Measurements from ENCODE around the gene HES7. TPM values are rescaled to one million over a fixed set of nuclear protein-coding genes. Genes with fewer than 3 reads are reported as not detected.

Gene HES7
- total and polyA plus RNA-seq, 4 experiments from 2014 or later = not detected

GRCh38 chr17:8155231-8155995, 31.5 kb upstream of the HES7 start:
- Histone ChIP-seq H3K4me1 (ENCODE audit: insufficient read depth, low read length) (peaks cover 82% of the 10 kb centered on the region), H3K4me3 (ENCODE audit: low read length in 2 of 2) (peak overlapping the region; percentile 90), H3K9me3 (ENCODE audit: control insufficient read depth in 1 of 2, low read length in 2 of 2) (no peaks in the 10 kb centered on the region), H3K36me3 (ENCODE audit: insufficient read depth, low read length) (peaks cover 18% of the 10 kb centered on the region), H3K27me3 (ENCODE audit: insufficient read depth, low read length) (no peaks in the 10 kb centered on the region), H3K27ac (ENCODE audit: low read depth, low read length) (peak overlapping the region; percentile 100)
- Mint-ChIP-seq H3K36me3 (peaks cover 15 to 51% of the 10 kb centered on the region in 2 donors), H3K4me3 (no peak overlapping the region), H3K9me3 (peaks cover 0 to 9% (median 0%) of the 10 kb centered on the region in 8 donors), H3K4me1 (peaks cover 36 to 67% (median 49%) of the 10 kb centered on the region in 4 donors), H3K27ac (no peak overlapping the region), H3K27me3 (no peaks in the 10 kb centered on the region)
- peak; percentile 47 to 59 (median 54) for DNase-seq
- CTCF ChIA-PET (ENCODE audit: partially characterized antibody) = interaction anchor here (1.1 to 7.7 kb wide), 11 partner anchors 13 to 469 kb away, joined by 3 to 93 read pairs (median 4); partner anchors contain the start of gene ALOXE3
- intact Hi-C loops (cut with micrococcal nuclease) = loop anchor here (5.0 kb wide), 1 partner anchor 92 kb away; the partner anchor contains the start of genes CTC1 and PFAS
- POLR2A ChIA-PET (ENCODE audit: partially characterized antibody) = interaction anchor here (0.9 to 23.4 kb wide), 22 partner anchors 7 to 845 kb away, joined by 3 to 1074 read pairs (median 8); partner anchors contain the start of genes ALOXE3, AURKB, BORCS6 and CNTROB

GRCh38 chr17:8154608-8155155, 30.8 kb upstream of the HES7 start:
- intact Hi-C loops (cut with micrococcal nuclease) = loop anchor here (5.0 kb wide), 1 partner anchor 93 kb away; the partner anchor contains the start of genes CTC1 and PFAS
- Mint-ChIP-seq H3K9me3 (peaks cover 0 to 10% (median 0%) of the 10 kb centered on the region in 8 donors), H3K4me1 (peaks cover 36 to 65% (median 43%) of the 10 kb centered on the region in 4 donors), H3K4me3 (no peak overlapping the region), H3K36me3 (peaks cover 9 to 46% of the 10 kb centered on the region in 2 donors), H3K27ac (no peak overlapping the region), H3K27me3 (no peaks in the 10 kb centered on the region)
- POLR2A ChIA-PET (ENCODE audit: partially characterized antibody) = interaction anchor here (1.4 to 23.4 kb wide), 9 partner anchors 9 to 143 kb away, joined by 3 to 1074 read pairs (median 70); partner anchors contain the start of genes ALOXE3, BORCS6, CTC1 and PFAS
- peaks cover 19% of the 10 kb centered on the region for H3K36me3 ChIP-seq (ENCODE audit: insufficient read depth, low read length)
- no peaks in the 10 kb centered on the region for H3K27me3 ChIP-seq (ENCODE audit: insufficient read depth, low read length)
- peak overlapping the region; percentile 100 for H3K27ac ChIP-seq (ENCODE audit: low read depth, low read length)
- peak overlapping the region; percentile 90 for H3K4me3 ChIP-seq (ENCODE audit: low read length in 2 of 2)
- CTCF ChIA-PET (ENCODE audit: partially characterized antibody) = interaction anchor here (1.6 to 7.7 kb wide), 3 partner anchors 15 to 61 kb away, joined by 7 to 93 read pairs (median 10); no protein-coding TSS in a partner anchor
- H3K4me1 ChIP-seq (ENCODE audit: insufficient read depth, low read length) = peaks cover 80% of the 10 kb centered on the region
- H3K9me3 ChIP-seq (ENCODE audit: control insufficient read depth in 1 of 2, low read length in 2 of 2) = no peaks in the 10 kb centered on the region
- peak in 3 of 5 donors; percentile 29 to 42 (median 31) for DNase-seq

DNA sequence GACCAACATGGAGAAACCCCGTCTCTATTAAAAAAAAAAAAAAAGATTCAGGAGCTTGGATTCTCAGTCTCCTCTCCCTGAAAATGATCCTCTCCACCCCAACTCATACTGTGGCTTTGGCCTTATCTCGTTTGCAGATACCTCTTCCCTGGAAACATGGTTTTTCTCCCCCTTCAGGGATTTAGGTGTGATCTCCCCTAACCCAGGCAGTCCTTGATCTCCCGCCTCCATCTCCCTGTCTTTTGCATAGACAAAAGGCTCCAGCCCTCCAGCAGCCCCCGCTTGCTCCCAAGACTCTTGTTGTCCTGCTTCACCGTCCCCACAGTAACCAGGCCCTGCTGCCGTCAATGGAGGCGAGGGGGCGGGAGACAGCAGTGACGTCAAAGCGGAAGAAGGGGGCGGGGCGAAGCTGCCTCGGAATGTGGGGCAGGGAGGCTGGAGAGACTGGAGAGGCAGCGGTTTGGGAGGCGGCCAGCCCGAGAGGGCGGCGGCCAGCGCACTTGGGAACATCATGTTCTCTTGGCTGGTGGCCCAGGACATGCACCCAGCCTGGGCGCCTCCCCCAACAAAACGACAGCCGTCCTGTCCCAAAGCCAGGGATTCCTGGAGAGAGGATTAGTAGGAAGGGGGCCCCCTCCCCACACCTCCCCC, 30.2 kb upstream of the HES7 start:
- H3K36me3 Mint-ChIP-seq = peaks cover 9 to 47% of the 10 kb centered on the region in 2 donors
- peaks cover 0 to 12% (median 0%) of the 10 kb centered on the region in 8 donors for H3K9me3 Mint-ChIP-seq
- no peak overlapping the region for H3K27ac Mint-ChIP-seq
- ChIA-PET CTCF (ENCODE audit: partially characterized antibody) (interaction anchor here (1.6 to 7.7 kb wide), 2 partner anchors 14 to 35 kb away, joined by 7 to 93 read pairs; no protein-coding TSS in a partner anchor), POLR2A (ENCODE audit: partially characterized antibody) (interaction anchor here (0.9 to 23.4 kb wide), 9 partner anchors 9 to 141 kb away, joined by 3 to 1074 read pairs (median 70); partner anchors contain the start of genes ALOXE3, BORCS6, CTC1 and PFAS)
- Histone ChIP-seq H3K4me1 (ENCODE audit: insufficient read depth, low read length) (peaks cover 74% of the 10 kb centered on the region), H3K9me3 (ENCODE audit: control insufficient read depth in 1 of 2, low read length in 2 of 2) (no peaks in the 10 kb centered on the region), H3K4me3 (ENCODE audit: low read length in 2 of 2) (peak overlapping the region in 1 of 2 donors; percentile 90), H3K27ac (ENCODE audit: low read depth, low read length) (peak overlapping the region; percentile 100), H3K36me3 (ENCODE audit: insufficient read depth, low read length) (peaks cover 20% of the 10 kb centered on the region), H3K27me3 (ENCODE audit: insufficient read depth, low read length) (no peaks in the 10 kb centered on the region)
- no peaks in the 10 kb centered on the region for H3K27me3 Mint-ChIP-seq
- intact Hi-C loops (cut with micrococcal nuclease) = no loop called here
- peaks cover 35 to 66% (median 42%) of the 10 kb centered on the region in 4 donors for H3K4me1 Mint-ChIP-seq
- peak; percentile 96 to 99 (median 98) for DNase-seq
- no peak overlapping the region for H3K4me3 Mint-ChIP-seq

- no peak overlapping the region for H3K4me3 ChIP-seq (ENCODE audit: low read length in 2 of 2)
- H3K9me3 Mint-ChIP-seq = peaks cover 0 to 14% (median 0%) of the 10 kb centered on the region in 8 donors
- intact Hi-C loops (cut with micrococcal nuclease) = no loop called here
- no peaks in the 10 kb centered on the region for H3K27me3 ChIP-seq (ENCODE audit: insufficient read depth, low read length)
- H3K4me3 Mint-ChIP-seq = peak overlapping the region in 6 of 8 donors; percentile 15 to 98 (median 92)
- H3K27ac ChIP-seq (ENCODE audit: low read depth, low read length) = peak overlapping the region; percentile 100
- peaks cover 6 to 45% of the 10 kb centered on the region in 2 donors for H3K36me3 Mint-ChIP-seq
- CTCF ChIA-PET (ENCODE audit: partially characterized antibody) = interaction anchor here (1.6 to 7.7 kb wide), 3 partner anchors 14 to 34 kb away, joined by 4 to 93 read pairs (median 7); no protein-coding TSS in a partner anchor
- no peak overlapping the region for H3K27ac Mint-ChIP-seq
- no peaks in the 10 kb centered on the region for H3K27me3 Mint-ChIP-seq
- POLR2A ChIA-PET (ENCODE audit: partially characterized antibody) = interaction anchor here (0.9 to 23.4 kb wide), 8 partner anchors 10 to 95 kb away, joined by 3 to 1074 read pairs (median 76); partner anchors contain the start of genes ALOXE3, BORCS6, CTC1 and PFAS
- H3K4me1 Mint-ChIP-seq = peaks cover 30 to 61% (median 38%) of the 10 kb centered on the region in 4 donors
- H3K9me3 ChIP-seq (ENCODE audit: control insufficient read depth in 1 of 2, low read length in 2 of 2) = no peaks in the 10 kb centered on the region
- H3K36me3 ChIP-seq (ENCODE audit: insufficient read depth, low read length) = peaks cover 24% of the 10 kb centered on the region
- H3K4me1 ChIP-seq (ENCODE audit: insufficient read depth, low read length) = peaks cover 70% of the 10 kb centered on the region
- peak in 4 of 5 donors; percentile 35 to 71 (median 38) for DNase-seq
Observed at GRCh38 chr17:8153525-8153956, 29.6 kb upstream of the HES7 start.

DNA sequence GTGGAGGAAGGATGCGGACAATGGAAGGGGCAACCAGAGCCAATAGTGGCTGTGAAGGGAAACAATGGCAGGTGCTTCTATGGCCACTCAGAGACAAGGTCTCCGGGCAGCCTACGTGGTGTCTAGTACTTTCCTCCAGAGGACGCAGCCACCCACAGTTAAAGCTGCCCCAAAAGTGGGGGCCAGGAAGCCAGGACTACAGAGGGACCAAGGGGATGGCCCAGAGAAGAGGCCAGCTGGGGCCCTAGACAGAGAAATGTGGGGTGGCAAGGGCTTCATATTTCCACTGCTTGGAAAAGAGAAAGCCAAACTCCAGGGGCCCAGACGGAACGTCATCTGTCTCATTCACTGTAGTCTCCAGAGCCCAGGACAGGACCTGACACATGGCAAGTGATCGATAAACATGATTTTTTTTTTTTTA, 29.1 kb upstream of the HES7 start:
- no peaks in the 10 kb centered on the region for H3K9me3 ChIP-seq (ENCODE audit: control insufficient read depth in 1 of 2, low read length in 2 of 2)
- peak in 1 of 5 donors; percentile 41 for DNase-seq
- Mint-ChIP-seq H3K27ac (no peak overlapping the region), H3K4me1 (peaks cover 27 to 58% (median 37%) of the 10 kb centered on the region in 4 donors), H3K27me3 (no peaks in the 10 kb centered on the region), H3K36me3 (peaks cover 9 to 47% of the 10 kb centered on the region in 2 donors), H3K9me3 (peaks cover 0 to 19% (median 0%) of the 10 kb centered on the region in 8 donors), H3K4me3 (peak overlapping the region in 7 of 8 donors; percentile 91 to 98 (median 93))
- H3K27ac ChIP-seq (ENCODE audit: low read depth, low read length) = peak overlapping the region; percentile 100
- ChIA-PET POLR2A (ENCODE audit: partially characterized antibody) (interaction anchor here (1.8 to 23.4 kb wide), 7 partner anchors 10 to 95 kb away, joined by 4 to 1074 read pairs (median 83); partner anchors contain the start of genes ALOXE3, BORCS6, CTC1 and PFAS), CTCF (ENCODE audit: partially characterized antibody) (interaction anchor here (1.9 to 7.7 kb wide), 2 partner anchors 13 to 34 kb away, joined by 4 to 93 read pairs; no protein-coding TSS in a partner anchor)
- no peaks in the 10 kb centered on the region for H3K27me3 ChIP-seq (ENCODE audit: insufficient read depth, low read length)
- peak overlapping the region in 1 of 2 donors; percentile 74 for H3K4me3 ChIP-seq (ENCODE audit: low read length in 2 of 2)
- peaks cover 25% of the 10 kb centered on the region for H3K36me3 ChIP-seq (ENCODE audit: insufficient read depth, low read length)
- H3K4me1 ChIP-seq (ENCODE audit: insufficient read depth, low read length) = peaks cover 65% of the 10 kb centered on the region
- intact Hi-C loops (cut with micrococcal nuclease) = no loop called here

- peaks cover 30 to 58% (median 38%) of the 10 kb centered on the region in 4 donors for H3K4me1 Mint-ChIP-seq
- ChIA-PET POLR2A (ENCODE audit: partially characterized antibody) (interaction anchor here (0.6 to 23.4 kb wide), 14 partner anchors 8 to 465 kb away, joined by 3 to 1074 read pairs (median 8); partner anchors contain the start of genes ALOXE3, BORCS6, CTC1 and HES7), CTCF (ENCODE audit: partially characterized antibody) (interaction anchor here (0.9 to 7.7 kb wide), 4 partner anchors 12 to 149 kb away, joined by 3 to 93 read pairs (median 8); no protein-coding TSS in a partner anchor)
- Histone ChIP-seq H3K9me3 (ENCODE audit: control insufficient read depth in 1 of 2, low read length in 2 of 2) (no peaks in the 10 kb centered on the region), H3K27me3 (ENCODE audit: insufficient read depth, low read length) (no peaks in the 10 kb centered on the region), H3K36me3 (ENCODE audit: insufficient read depth, low read length) (peaks cover 33% of the 10 kb centered on the region), H3K27ac (ENCODE audit: low read depth, low read length) (peak within 1 kb of the TSS; percentile 100), H3K4me3 (ENCODE audit: low read length in 2 of 2) (peak within 1 kb of the TSS; percentile 74 to 89), H3K4me1 (ENCODE audit: insufficient read depth, low read length) (peaks cover 60% of the 10 kb centered on the region)
- H3K27ac Mint-ChIP-seq = no peak within 1 kb of the TSS
- peaks cover 0 to 21% (median 0%) of the 10 kb centered on the region in 8 donors for H3K9me3 Mint-ChIP-seq
- DNase-seq = peak; percentile 83 to 94 (median 87)
- intact Hi-C loops (cut with micrococcal nuclease) = no loop called here
- H3K4me3 Mint-ChIP-seq = peak within 1 kb of the TSS in 7 of 8 donors; percentile 91 to 98 (median 93)
- no peaks in the 10 kb centered on the region for H3K27me3 Mint-ChIP-seq
- peaks cover 14 to 53% of the 10 kb centered on the region in 2 donors for H3K36me3 Mint-ChIP-seq
Observed at GRCh38 chr17:8152112-8152775, 28.3 kb upstream of the HES7 start, which contains the start of gene PER1. Gene PER1 (minus strand): TSS chr17:8152404. CDS start chr17:8150706, 1,698 bp downstream.

All from CD4-positive, alpha-beta memory T cell (primary cell).